Activated CD8-positive, alpha-beta T cell treated with anti-CD3 and anti-CD28 coated beads for 36 hours (primary cell): Measurements from ENCODE around the gene RDX. TPM values are rescaled to one million over a fixed set of nuclear protein-coding genes. Genes with fewer than 3 reads are reported as not detected.
"Not testable (repeated sequence)": the region's sequence is repeated elsewhere in the genome, so short reads cannot be mapped to it uniquely, and the experiment has no call there.

Source experiments
- ATAC-seq: fragments of 200-7000 bp; cut with Tn5 transposase; one replicate; pipeline ENCODE4 v1.10.0; 2021; ENCODE audit warnings: mild to moderate bottlenecking, moderate library complexity
- CTCF ChIA-PET: fragments of 350-600 bp; sonication (Branson Sonifier 250); formaldehyde crosslinking; loops from one replicate; lab custom pipeline; 2021; ENCODE audit warnings: antibody characterized with exemption; lab: Charles Lee
- POLR2A ChIA-PET: fragments of 350-600 bp; sonication (Branson Sonifier 250); formaldehyde crosslinking; loops from one replicate; lab custom pipeline; 2021; ENCODE audit warnings: antibody characterized with exemption; lab: Charles Lee
- DNase-seq: peaks from one replicate; pipeline ENCODE4 v3.0.0-alpha.2; 2020
- H3K27ac Mint-ChIP-seq: one replicate; pipeline ENCODE4 v1.8.0; 2021; ENCODE audit warnings: mild to moderate bottlenecking, mixed read lengths
- H3K27me3 Mint-ChIP-seq: one replicate; pipeline ENCODE4 v1.8.0; 2021; ENCODE audit warnings: mixed read lengths
- H3K36me3 Mint-ChIP-seq: one replicate; pipeline ENCODE4 v1.8.0; 2021; ENCODE audit warnings: low read depth, mixed read lengths
- H3K4me1 Mint-ChIP-seq: one replicate; pipeline ENCODE4 v1.8.0; 2021; ENCODE audit warnings: low read depth, mixed read lengths
- H3K4me3 Mint-ChIP-seq: one replicate; pipeline ENCODE4 v1.8.0; 2021; ENCODE audit warnings: mild to moderate bottlenecking, moderate library complexity, mixed read lengths
- H3K9me3 Mint-ChIP-seq: one replicate; pipeline ENCODE4 v1.8.0; 2021; ENCODE audit warnings: mixed read lengths
- intact Hi-C: fragments of 100-400 bp; cut with micrococcal nuclease; formaldehyde crosslinking; loops from one replicate; pipeline ENCODE4 v1.10.0; 2022
- total RNA-seq, 2 experiments: library from RNA; stranded (reverse); gene quantifications; one replicate each; pipeline ENCODE4 v1.2.3, GENCODE V29; 2021
- TF ChIP-seq, protein P1 (sequence below): fragments of 200-600 bp; IDR thresholded peaks from one replicate; pipeline ENCODE4 v1.8.0; 2022; ENCODE audit warnings: antibody characterized with exemption, mild to moderate bottlenecking

Gene RDX
- total RNA-seq, 2 experiments from 2014 or later = 37.8 to 41.2 TPM

GRCh38 chr11:110308071-110308470 is 11.7 kb upstream of the RDX start:
- ATAC-seq = no peak
- ChIA-PET POLR2A (interaction anchor here (0.6 kb wide), 1 partner anchor 25 kb away, joined by 3 read pairs; no protein-coding TSS in a partner anchor), CTCF (interaction anchor here (0.6 kb wide), 1 partner anchor 28 kb away, joined by 3 read pairs; no protein-coding TSS in a partner anchor)
- no peak overlapping the region for H3K4me3 Mint-ChIP-seq
- H3K9me3 Mint-ChIP-seq = no peaks in the 10 kb centered on the region
- H3K4me1 Mint-ChIP-seq = peaks cover 19% of the 10 kb centered on the region
- no peaks in the 10 kb centered on the region for H3K36me3 Mint-ChIP-seq
- H3K27me3 Mint-ChIP-seq = no peaks in the 10 kb centered on the region
- no peak for DNase-seq
- intact Hi-C loops = no loop called here
- H3K27ac Mint-ChIP-seq = no peak overlapping the region
- TF ChIP-seq, protein P1, sequence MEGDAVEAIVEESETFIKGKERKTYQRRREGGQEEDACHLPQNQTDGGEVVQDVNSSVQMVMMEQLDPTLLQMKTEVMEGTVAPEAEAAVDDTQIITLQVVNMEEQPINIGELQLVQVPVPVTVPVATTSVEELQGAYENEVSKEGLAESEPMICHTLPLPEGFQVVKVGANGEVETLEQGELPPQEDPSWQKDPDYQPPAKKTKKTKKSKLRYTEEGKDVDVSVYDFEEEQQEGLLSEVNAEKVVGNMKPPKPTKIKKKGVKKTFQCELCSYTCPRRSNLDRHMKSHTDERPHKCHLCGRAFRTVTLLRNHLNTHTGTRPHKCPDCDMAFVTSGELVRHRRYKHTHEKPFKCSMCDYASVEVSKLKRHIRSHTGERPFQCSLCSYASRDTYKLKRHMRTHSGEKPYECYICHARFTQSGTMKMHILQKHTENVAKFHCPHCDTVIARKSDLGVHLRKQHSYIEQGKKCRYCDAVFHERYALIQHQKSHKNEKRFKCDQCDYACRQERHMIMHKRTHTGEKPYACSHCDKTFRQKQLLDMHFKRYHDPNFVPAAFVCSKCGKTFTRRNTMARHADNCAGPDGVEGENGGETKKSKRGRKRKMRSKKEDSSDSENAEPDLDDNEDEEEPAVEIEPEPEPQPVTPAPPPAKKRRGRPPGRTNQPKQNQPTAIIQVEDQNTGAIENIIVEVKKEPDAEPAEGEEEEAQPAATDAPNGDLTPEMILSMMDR = no peak

- intact Hi-C loops, H3K9me3 Mint-ChIP-seq, DNase-seq, POLR2A ChIA-PET, ATAC-seq, H3K27me3 Mint-ChIP-seq, H3K4me1 Mint-ChIP-seq, H3K36me3 Mint-ChIP-seq, H3K4me3 Mint-ChIP-seq, H3K27ac Mint-ChIP-seq: not testable (repeated sequence)
- CTCF ChIA-PET = interaction anchor here (0.9 kb wide), 1 partner anchor 127 kb away, joined by 3 read pairs; no protein-coding TSS in a partner anchor
Measured at GRCh38 chr11:110306019-110306388, 9.6 kb upstream of the RDX start.

DNA sequence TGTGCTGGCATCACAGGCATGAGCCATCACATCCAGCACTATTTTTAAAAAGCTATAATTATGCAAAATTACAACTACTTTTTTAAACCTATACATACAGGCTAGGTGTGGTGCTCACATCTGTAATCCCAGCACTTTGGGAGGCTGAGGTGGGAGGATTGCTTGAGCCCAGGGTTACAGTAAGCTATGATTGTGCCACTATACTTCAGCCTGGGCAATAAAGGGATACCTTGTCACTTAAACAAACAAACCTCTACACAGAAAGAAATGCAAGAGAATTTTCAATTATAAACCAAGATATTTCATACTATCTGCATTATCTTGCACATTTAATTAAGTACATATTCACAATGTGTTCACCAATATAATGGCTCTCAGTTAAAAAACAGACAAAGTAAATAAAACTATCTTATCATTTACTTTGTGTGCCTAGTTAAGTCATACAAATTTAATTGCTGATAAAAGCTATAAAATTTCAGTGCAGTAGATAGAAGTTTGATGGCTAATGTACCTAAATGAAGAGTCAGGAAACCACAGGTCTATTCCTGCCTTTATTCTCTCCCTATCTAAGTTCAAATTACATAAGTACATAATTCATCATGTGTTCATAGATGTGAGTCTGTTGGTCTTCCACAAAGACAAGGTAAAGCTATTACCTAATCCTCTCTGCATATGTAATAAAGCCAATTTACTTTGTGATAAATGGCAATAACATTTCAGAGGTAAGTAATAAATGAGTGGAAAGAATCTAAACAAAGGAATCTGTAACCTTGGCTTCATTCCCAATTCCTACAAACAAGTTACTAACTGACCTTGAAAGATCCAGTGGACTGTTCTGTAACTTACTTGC is 9.0 kb upstream of the RDX start:
- TF ChIP-seq, protein P1 = no peak
- ChIA-PET POLR2A (interaction anchor here (0.6 kb wide), 1 partner anchor 1055 kb away, joined by 3 read pairs; no protein-coding TSS in a partner anchor), CTCF (interaction anchor here (0.9 kb wide), 1 partner anchor 127 kb away, joined by 3 read pairs; no protein-coding TSS in a partner anchor)
- no peak overlapping the region for H3K27ac Mint-ChIP-seq
- H3K27me3 Mint-ChIP-seq = no peaks in the 10 kb centered on the region
- intact Hi-C loops = no loop called here
- no peak for DNase-seq
- H3K4me3 Mint-ChIP-seq = no peak overlapping the region
- H3K36me3 Mint-ChIP-seq = no peaks in the 10 kb centered on the region
- H3K4me1 Mint-ChIP-seq = peaks cover 1% of the 10 kb centered on the region
- H3K9me3 Mint-ChIP-seq = no peaks in the 10 kb centered on the region
- ATAC-seq = no peak

- Mint-ChIP-seq H3K4me3 (no peak overlapping the region), H3K9me3 (peaks cover 3% of the 10 kb centered on the region)
- POLR2A ChIA-PET = no interaction called here
Measured at GRCh38 chr11:110303414-110303826, 7.0 kb upstream of the RDX start.

DNA sequence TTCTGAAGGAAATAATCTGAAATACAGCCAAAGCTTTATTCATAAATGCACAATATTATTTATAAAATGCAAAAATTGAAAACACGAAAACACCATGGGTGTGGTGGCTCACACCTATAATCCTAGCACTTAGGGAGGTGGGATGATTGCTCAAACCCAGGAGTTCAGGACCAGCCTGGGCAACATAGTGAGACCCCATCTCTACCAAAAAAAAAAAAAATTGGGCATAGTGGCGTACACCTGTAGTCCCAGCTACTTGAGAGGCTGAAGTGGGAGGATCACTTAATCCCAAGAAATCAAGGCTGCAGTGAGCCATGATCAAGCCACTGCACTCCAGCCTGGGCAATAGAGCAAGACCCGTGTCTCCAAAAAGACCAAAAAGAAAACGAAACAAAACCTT is 5.2 kb upstream of the RDX start:
- ChIA-PET POLR2A (interaction anchor here (0.6 kb wide), 1 partner anchor 38 kb away, joined by 3 read pairs; no protein-coding TSS in a partner anchor), CTCF (no interaction called here)
- TF ChIP-seq, protein P1 = no peak
- intact Hi-C loops = no loop called here
- DNase-seq (no peak), ATAC-seq (no peak)
- no peaks in the 10 kb centered on the region for H3K27me3 Mint-ChIP-seq
- no peaks in the 10 kb centered on the region for H3K36me3 Mint-ChIP-seq
- no peak overlapping the region for H3K27ac Mint-ChIP-seq
- H3K9me3 Mint-ChIP-seq = peaks cover 3% of the 10 kb centered on the region
- H3K4me1 Mint-ChIP-seq = peaks cover 18% of the 10 kb centered on the region
- H3K4me3 Mint-ChIP-seq = no peak overlapping the region

More at GRCh38 chr11:110303414-110303826, 7.0 kb upstream of the RDX start:
- TF ChIP-seq, protein P1 = no peak
- H3K27ac Mint-ChIP-seq = no peak overlapping the region
- H3K4me1 Mint-ChIP-seq = peaks cover 1% of the 10 kb centered on the region
- ATAC-seq (no peak), DNase-seq (no peak)
- H3K36me3 Mint-ChIP-seq = no peaks in the 10 kb centered on the region
- CTCF ChIA-PET = no interaction called here
- intact Hi-C loops = no loop called here
- H3K27me3 Mint-ChIP-seq = no peaks in the 10 kb centered on the region
